NCI-H2227 (cell line): Measurements from ENCODE around the gene LTA4H.
"Not testable (repeated sequence)": the region's sequence is repeated elsewhere in the genome, so short reads cannot be mapped to it uniquely, and the experiment has no call there.

ENCODE experiments used
- DNase-seq: peaks from one replicate; lab custom pipeline; 2025; ENCODE audit not compliant: unreplicated experiment; lab: John Stamatoyannopoulos, UW

Gene LTA4H

GRCh38 chr12:96035283-96036236 lies at the start of gene LTA4H:
LTA4H (minus strand) TSS chr12:96035587; CDS start chr12:96035519, 68 bp downstream.
- DNase-seq: peak; percentile 99

GRCh38 chr12:96084624-96085023 lies 49.2 kb upstream of the LTA4H start:
- no peak for DNase-seq

GRCh38 chr12:96083020-96083719 lies 47.8 kb upstream of the LTA4H start:
- no peak for DNase-seq

- no peak for DNase-seq
Observed at GRCh38 chr12:96081596-96081995, 46.2 kb upstream of the LTA4H start.

- no peak for DNase-seq
Observed at GRCh38 chr12:96078231-96079135, 43.1 kb upstream of the LTA4H start.

GRCh38 chr12:96077081-96077480 lies 41.7 kb upstream of the LTA4H start:
- DNase-seq: no peak

- DNase-seq: no peak
Observed at GRCh38 chr12:96075560-96075959, 40.2 kb upstream of the LTA4H start.

GRCh38 chr12:96073346-96074330 lies 38.3 kb upstream of the LTA4H start:
- DNase-seq: no peak

- peak; percentile 92 for DNase-seq
Observed at GRCh38 chr12:96070670-96071279, 35.4 kb upstream of the LTA4H start.

GRCh38 chr12:96069511-96070231 lies 34.3 kb upstream of the LTA4H start:
- no peak for DNase-seq

- DNase-seq: no peak
Observed at GRCh38 chr12:96068636-96069035, 33.2 kb upstream of the LTA4H start.

GRCh38 chr12:96068111-96068510 lies 32.7 kb upstream of the LTA4H start:
- DNase-seq: no peak

- DNase-seq: not testable (repeated sequence)
Observed at GRCh38 chr12:96065776-96066175, 30.4 kb upstream of the LTA4H start.

GRCh38 chr12:96064966-96065365 lies 29.6 kb upstream of the LTA4H start:
- no peak for DNase-seq

- DNase-seq: no peak
Observed at GRCh38 chr12:96064271-96064670, 28.9 kb upstream of the LTA4H start.

GRCh38 chr12:96063046-96063445 lies 27.7 kb upstream of the LTA4H start:
- DNase-seq: no peak

- DNase-seq: peak; percentile 65
Observed at GRCh38 chr12:96061864-96062453, 26.6 kb upstream of the LTA4H start.

- no peak for DNase-seq
Observed at GRCh38 chr12:96061323-96061722, 25.9 kb upstream of the LTA4H start.
